H1 (cell line): ENCODE measurements around the gene PCDHB6. TPM values are rescaled to one million over a fixed set of nuclear protein-coding genes. Genes with fewer than 3 reads are reported as not detected.

Source experiments
- CTCF ChIA-PET: fragments of 300-600 bp; sonication (Branson Sonifier 250); formaldehyde crosslinking; loops from one replicate; lab custom pipeline; 2021; ENCODE audit not compliant: partially characterized antibody; lab: Charles Lee
- POLR2A ChIA-PET: fragments of 300-600 bp; sonication (Branson Sonifier 250); formaldehyde crosslinking; loops from one replicate; lab custom pipeline; 2021; ENCODE audit warnings: inconsistent platforms; ENCODE audit not compliant: partially characterized antibody; lab: Charles Lee
- DNase-seq, 2 experiments: peaks; one replicate each; pipeline versions ENCODE4 v3.0.0 to v3.0.0-alpha.2; 2010 to 2022; ENCODE audit warnings: low spot score in 2 of 2, low read depth in 1 of 2, mixed read lengths in 1 of 2
- FAIRE-seq: peaks from 2 replicates; lab custom pipeline; 2011; peaks lifted over from hg19 to GRCh38; lab: Jason Lieb, UNC
- H2AFZ ChIP-seq: 2 replicates; pipeline ENCODE4 v1.8.1; 2012; ENCODE audit warnings: low read length, inconsistent platforms
- H2AK5ac ChIP-seq: 2 replicates; pipeline ENCODE4 v1.6.1; 2013; ENCODE audit warnings: low read depth, low read length
- H2BK120ac ChIP-seq: replicated peaks from 2 replicates; pipeline ENCODE3; 2013; ENCODE audit warnings: low read depth, low read length, inconsistent platforms
- H2BK12ac ChIP-seq: 2 replicates; pipeline ENCODE4 v1.6.1; 2013; ENCODE audit warnings: low read depth, low read length
- H2BK15ac ChIP-seq: 2 replicates; pipeline ENCODE4 v1.6.1; 2013; ENCODE audit warnings: low read length
- H2BK20ac ChIP-seq: 2 replicates; pipeline ENCODE4 v1.6.1; 2013; ENCODE audit warnings: low read length
- H2BK5ac ChIP-seq: 2 replicates; pipeline ENCODE4 v1.6.1; 2013; ENCODE audit warnings: low read depth, low read length
- H3K14ac ChIP-seq: 2 replicates; pipeline ENCODE4 v1.6.1; 2013; ENCODE audit warnings: inconsistent platforms; ENCODE audit not compliant: insufficient read length
- H3K18ac ChIP-seq: 2 replicates; pipeline ENCODE4 v1.6.1; 2013; ENCODE audit warnings: low read length; ENCODE audit errors: extremely low read depth
- H3K23ac ChIP-seq: 2 replicates; pipeline ENCODE4 v1.6.1; 2013; ENCODE audit warnings: inconsistent platforms; ENCODE audit not compliant: insufficient read length
- H3K23me2 ChIP-seq: 2 replicates; pipeline ENCODE4 v1.6.1; 2013; ENCODE audit warnings: low read depth, low read length
- H3K27ac ChIP-seq: 2 replicates; pipeline ENCODE4 v1.6.1; 2011; ENCODE audit warnings: low read depth, low read length, inconsistent platforms
- H3K27me3 ChIP-seq, 4 experiments: replicated peaks in 1 of 4; 1 replicate in 1 of 4; 2 replicates in 3 of 4; pipeline versions ENCODE4 v1.6.1 to v1.8.1; 2011 to 2013; ENCODE audit warnings: low read length in 3 of 4, mild to moderate bottlenecking in 3 of 4, inconsistent platforms in 2 of 4, mixed read lengths in 2 of 4, moderate library complexity in 1 of 4; ENCODE audit not compliant: control insufficient read depth in 3 of 4, insufficient read depth in 3 of 4; ENCODE audit errors: extremely low read depth in 1 of 4
- H3K36me3 ChIP-seq, 4 experiments: 2 replicates each; pipeline versions ENCODE4 v1.6.1 to v1.8.1; 2011 to 2013; ENCODE audit warnings: mild to moderate bottlenecking in 4 of 4, low read length in 3 of 4, moderate library complexity in 2 of 4, control low read depth in 1 of 4, inconsistent platforms in 1 of 4; ENCODE audit not compliant: insufficient read depth in 4 of 4, control insufficient read depth in 2 of 4
- H3K4ac ChIP-seq: replicated peaks from 2 replicates; pipeline ENCODE3; 2013; ENCODE audit warnings: low read length, low read depth, mixed read lengths, inconsistent platforms; ENCODE audit not compliant: insufficient read length
- H3K4me1 ChIP-seq, 4 experiments: replicated peaks in 1 of 4; 1 replicate in 1 of 4; 2 replicates in 3 of 4; pipeline versions ENCODE4 v1.6.1 to v1.8.1; 2011 to 2013; ENCODE audit warnings: low read length in 3 of 4, inconsistent platforms in 2 of 4, mixed read lengths in 1 of 4; ENCODE audit not compliant: insufficient read depth in 4 of 4, control insufficient read depth in 3 of 4
- H3K4me2 ChIP-seq, 2 experiments: 2 replicates each; pipeline versions ENCODE4 v1.6.1 to v1.8.1; 2011 to 2013; ENCODE audit warnings: low read depth in 2 of 2, low read length in 2 of 2, control low read depth in 1 of 2, inconsistent platforms in 1 of 2, mild to moderate bottlenecking in 1 of 2; ENCODE audit not compliant: insufficient read depth in 1 of 2
- H3K4me3 ChIP-seq, 4 experiments: fragments of 200-600, 300-600 bp in 1 of 4; sonication (generic), shearing (Covaris generic), sonication (Bioruptor Twin) in 1 of 4; 2 replicates each; pipeline versions ENCODE4 v1.5.1 to v1.8.1; 2011 to 2016; ENCODE audit warnings: low read length in 4 of 4, low read depth in 3 of 4, control low read depth in 2 of 4, inconsistent platforms in 2 of 4, mild to moderate bottlenecking in 2 of 4, mixed read lengths in 1 of 4, moderate library complexity in 1 of 4; ENCODE audit not compliant: insufficient read depth in 2 of 4; ENCODE audit errors: extremely low read depth in 1 of 4
- H3K56ac ChIP-seq: replicated peaks from 2 replicates; pipeline ENCODE3; 2013; ENCODE audit warnings: low read depth, mild to moderate bottlenecking, mixed read lengths, low read length, inconsistent platforms; ENCODE audit not compliant: insufficient read length
- H3K79me1 ChIP-seq: 2 replicates; pipeline ENCODE4 v1.6.1; 2013; ENCODE audit warnings: low read depth, low read length, control low read depth
- H3K79me2 ChIP-seq, 2 experiments: 2 replicates each; pipeline versions ENCODE4 v1.6.1 to v1.8.1; 2012 to 2013; ENCODE audit warnings: low read length in 2 of 2, mild to moderate bottlenecking in 2 of 2, inconsistent platforms in 1 of 2; ENCODE audit not compliant: insufficient read depth in 2 of 2, control insufficient read depth in 1 of 2
- H3K9ac ChIP-seq, 4 experiments: replicated peaks in 1 of 4; 1 replicate in 1 of 4; 2 replicates in 3 of 4; pipeline versions ENCODE4 v1.6.1 to v1.8.1; 2011 to 2013; ENCODE audit warnings: low read depth in 3 of 4, low read length in 3 of 4, control low read depth in 2 of 4, mild to moderate bottlenecking in 2 of 4, moderate library complexity in 2 of 4, inconsistent platforms in 1 of 4; ENCODE audit errors: extremely low read depth in 1 of 4
- H3K9me3 ChIP-seq, 2 experiments: 2 replicates each; pipeline versions ENCODE4 v1.6.1 to v1.8.1; 2012 to 2013; ENCODE audit warnings: mild to moderate bottlenecking in 2 of 2, moderate library complexity in 2 of 2, control low read depth in 1 of 2, inconsistent platforms in 1 of 2, low read depth in 1 of 2, low read length in 1 of 2, mixed read lengths in 1 of 2; ENCODE audit not compliant: insufficient read depth in 2 of 2
- H4K20me1 ChIP-seq, 2 experiments: replicated peaks in 1 of 2; 2 replicates each; pipeline versions ENCODE3 to v1.8.1; 2011 to 2013; ENCODE audit warnings: inconsistent platforms in 2 of 2, low read length in 2 of 2, mild to moderate bottlenecking in 1 of 2; ENCODE audit not compliant: insufficient read depth in 2 of 2, control insufficient read depth in 1 of 2
- H4K5ac ChIP-seq: 2 replicates; pipeline ENCODE4 v1.6.1; 2013; ENCODE audit warnings: low read length, low read depth, mixed read lengths, inconsistent platforms; ENCODE audit not compliant: insufficient read length
- H4K8ac ChIP-seq: 2 replicates; pipeline ENCODE4 v1.8.0; 2013; ENCODE audit warnings: mild to moderate bottlenecking, moderate library complexity, low read length, inconsistent platforms; ENCODE audit not compliant: insufficient read depth; ENCODE audit errors: extremely low read depth
- H4K91ac ChIP-seq: replicated peaks from 2 replicates; pipeline ENCODE3; 2013; ENCODE audit warnings: low read length, mixed read lengths, inconsistent platforms; ENCODE audit not compliant: insufficient read length
- BACH1 ChIP-seq: IDR thresholded peaks from 2 replicates; pipeline ENCODE4 v1.6.1; 2012; ENCODE audit warnings: low read length, improper control_type of control experiment
- EP300 ChIP-seq, 2 experiments: IDR thresholded peaks; 1 replicate in 1 of 2; 2 replicates in 1 of 2; pipeline ENCODE4 v1.6.1; 2011 to 2012; ENCODE audit warnings: low read depth in 2 of 2, low read length in 2 of 2, mild to moderate bottlenecking in 2 of 2, borderline replicate concordance in 1 of 2, inconsistent platforms in 1 of 2, moderate library complexity in 1 of 2
- GTF2F1 ChIP-seq: IDR thresholded peaks from 2 replicates; pipeline ENCODE4 v1.6.1; 2012; ENCODE audit warnings: low read depth, low read length, improper control_type of control experiment, borderline replicate concordance
- JUN ChIP-seq: IDR thresholded peaks from 2 replicates; pipeline ENCODE4 v1.6.1; 2011; ENCODE audit warnings: low read depth, mild to moderate bottlenecking, improper control_type of control experiment, low read length
- JUND ChIP-seq: IDR thresholded peaks from 2 replicates; pipeline ENCODE4 v1.6.1; 2011; ENCODE audit warnings: mild to moderate bottlenecking, improper control_type of control experiment, low read length
- KDM5A ChIP-seq: fragments of 200-600 bp; IDR thresholded peaks from 2 replicates; pipeline ENCODE4 v1.7.1; 2012; ENCODE audit warnings: mild to moderate bottlenecking, low read length, inconsistent platforms, mixed read lengths
- POLR2A ChIP-seq, 2 experiments: IDR thresholded peaks; 1 replicate in 1 of 2; 2 replicates in 1 of 2; pipeline ENCODE4 v1.6.1; 2011; ENCODE audit warnings: low read depth in 2 of 2, low read length in 2 of 2, mild to moderate bottlenecking in 2 of 2; ENCODE audit errors: control extremely low read depth in 1 of 2
- RAD21 ChIP-seq, 2 experiments: IDR thresholded peaks in 1 of 2; conservative IDR thresholded peaks in 1 of 2; 2 replicates each; pipeline ENCODE4 v1.6.1; 2011; ENCODE audit warnings: low read depth in 2 of 2, low read length in 2 of 2, improper control_type of control experiment in 1 of 2, inconsistent platforms in 1 of 2, mild to moderate bottlenecking in 1 of 2, moderate library complexity in 1 of 2
- RNF2 ChIP-seq: fragments of 200-900, 300-1000 bp; sonication (generic); IDR thresholded peaks from 2 replicates; pipeline ENCODE4 v1.7.1; 2016; ENCODE audit warnings: borderline replicate concordance, low read depth, mild to moderate bottlenecking, antibody characterized with exemption, low read length; ENCODE audit not compliant: poor library complexity, severe bottlenecking; ENCODE audit errors: missing control alignments
- SIRT6 ChIP-seq: IDR thresholded peaks from one replicate; pipeline ENCODE4 v1.7.1; 2012; ENCODE audit warnings: low read length, inconsistent platforms
- WGBS, 2 experiments: shearing (Covaris generic) in 1 of 2; methylation state at CpG; one replicate each; pipeline versions ENCODE4 v1.1.6 to v1.1.7; 2013 to 2015; ENCODE audit warnings: low lambda C conversion rate in 2 of 2, mixed read lengths in 2 of 2, inconsistent platforms in 1 of 2, low coverage in 1 of 2, missing lambda C conversion rate in 1 of 2; ENCODE audit not compliant: insufficient replicate concordance in 2 of 2, insufficient coverage in 1 of 2, insufficient read length in 1 of 2; ENCODE audit errors: extremely low coverage in 1 of 2, missing lambda C conversion rate in 1 of 2; 5-methylcytosine and 5-hydroxymethylcytosine counted together
- polyA plus RNA-seq, 7 experiments: library from polyadenylated mRNA; depleted of rRNA in 3 of 7; stranded (reverse) in 5 of 7; unstranded in 2 of 7; fragments of >200 nt in 5 of 7; fragments of 200-250 nt in 2 of 7; gene quantifications; 1 replicate in 5 of 7; 2 replicates in 1 of 7; 4 replicates in 1 of 7; pipeline versions ENCODE4 v1.2.1 to v1.2.3, GENCODE V29; 2011 to 2013; ENCODE audit warnings: missing spikeins in 2 of 7, mixed read lengths in 2 of 7
- total RNA-seq: library from RNA; stranded (reverse); fragmentation: NEBNext Ultra II Directional; extraction: Animal tissue kit (Norgen Biotek cat#: 25700); gene quantifications from 2 replicates; pipeline ENCODE4 v1.2.1, GENCODE V29; 2021
- TF ChIP-seq, protein P1 (sequence below), 3 experiments: IDR thresholded peaks; 1 replicate in 2 of 3; 2 replicates in 1 of 3; pipeline versions ENCODE4 v1.5.1 to v1.6.1; 2011; ENCODE audit warnings: low read length in 3 of 3, mild to moderate bottlenecking in 3 of 3, inconsistent platforms in 2 of 3, low read depth in 1 of 3, moderate library complexity in 1 of 3; ENCODE audit not compliant: insufficient read depth in 1 of 3; ENCODE audit errors: control extremely low read depth in 1 of 3

Gene PCDHB6
- total and polyA plus RNA-seq, 2 of the 8 experiments (the other 6 are each of a cell fraction or from before 2014, with no cell fraction given) = 0.28 to 0.29 TPM

DNA sequence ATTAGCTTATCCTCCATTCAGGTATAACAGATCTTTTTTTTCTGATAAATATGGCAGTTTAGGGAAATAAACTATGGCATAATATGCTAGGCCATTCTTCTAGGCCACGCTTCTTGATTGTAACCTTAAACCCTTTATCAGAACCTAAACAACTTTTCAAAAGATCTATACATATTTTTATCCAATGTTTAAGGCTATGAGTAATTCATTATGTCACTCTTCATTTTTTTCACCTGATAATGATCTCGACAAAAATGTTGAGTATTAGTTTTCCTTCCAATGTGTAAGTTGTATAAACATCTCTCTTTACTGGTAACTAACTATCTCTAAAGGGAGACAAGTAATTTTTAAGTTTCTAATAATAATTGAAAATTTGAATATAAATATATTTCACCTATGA, 30.6 kb upstream of the PCDHB6 start:
- H2BK12ac ChIP-seq = no peak overlapping the region
- H3K79me1 ChIP-seq = no peaks in the 10 kb centered on the region
- H3K9ac ChIP-seq = no peak overlapping the region
- no peak overlapping the region for H2BK15ac ChIP-seq
- no peak overlapping the region for H3K56ac ChIP-seq
- H3K9me3 ChIP-seq = peaks cover 0 to 2% of the 10 kb centered on the region in 2 experiments; a peak in 1 of 4 replicates
- H3K18ac ChIP-seq = no peak overlapping the region
- no peak overlapping the region for H3K4ac ChIP-seq
- H3K14ac ChIP-seq = no peak overlapping the region
- no peak overlapping the region for H2BK20ac ChIP-seq
- no peak overlapping the region for H4K8ac ChIP-seq
- no peak for FAIRE-seq
- WGBS, 2 experiments = 85% methylated on average over 2 of the region's 2 CpGs; no CpG with 5 or more reads in 1 of the 2 experiments
- CTCF ChIA-PET = interaction anchor here (0.6 to 1.6 kb wide), 5 partner anchors 9 to 68 kb away, joined by 3 to 5 read pairs (median 3); partner anchors contain the start of genes PCDHB2 and PCDHB9
- H2BK5ac ChIP-seq = no peak overlapping the region
- no peak overlapping the region for H3K27ac ChIP-seq
- H3K79me2 ChIP-seq = no peaks in the 10 kb centered on the region
- no peak overlapping the region for H4K5ac ChIP-seq
- no peak overlapping the region for H3K4me3 ChIP-seq
- no peak overlapping the region for H2AK5ac ChIP-seq
- H4K20me1 ChIP-seq = no peaks in the 10 kb centered on the region
- no peak overlapping the region for H4K91ac ChIP-seq
- no peak overlapping the region for H2AFZ ChIP-seq
- H3K36me3 ChIP-seq = no peaks in the 10 kb centered on the region
- H2BK120ac ChIP-seq = no peak overlapping the region
- H3K4me2 ChIP-seq = no peak overlapping the region
- H3K23ac ChIP-seq = no peak overlapping the region
- no peaks in the 10 kb centered on the region for H3K27me3 ChIP-seq
- H3K4me1 ChIP-seq = no peaks in the 10 kb centered on the region
- POLR2A ChIA-PET = interaction anchor here (0.6 to 2.7 kb wide), 2 partner anchors 25 to 132 kb away, joined by 3 to 7 read pairs; partner anchors contain the start of gene PCDHB2
- DNase-seq = no peak
- no peaks in the 10 kb centered on the region for H3K23me2 ChIP-seq
- TF ChIP-seq KDM5A (no peak), RAD21 (IDR thresholded peaks at IDR 0.05 in 1 of 2, conservative IDR thresholded peaks at IDR 0.05 in 1 of 2; ENCODE audit: low read depth in 2 of 2, low read length in 2 of 2) (no peak), BACH1 (no peak), EP300 (IDR thresholded peaks at IDR 0.05; ENCODE audit: borderline replicate concordance in 1 of 2, low read depth in 2 of 2, low read length in 2 of 2) (no peak), RNF2 (no peak), GTF2F1 (no peak), JUN (no peak), POLR2A (IDR thresholded peaks at IDR 0.05; ENCODE audit: control extremely low read depth in 1 of 2, low read depth in 2 of 2, low read length in 2 of 2) (no peak), SIRT6 (no peak), JUND (no peak)
- TF ChIP-seq, protein P1, sequence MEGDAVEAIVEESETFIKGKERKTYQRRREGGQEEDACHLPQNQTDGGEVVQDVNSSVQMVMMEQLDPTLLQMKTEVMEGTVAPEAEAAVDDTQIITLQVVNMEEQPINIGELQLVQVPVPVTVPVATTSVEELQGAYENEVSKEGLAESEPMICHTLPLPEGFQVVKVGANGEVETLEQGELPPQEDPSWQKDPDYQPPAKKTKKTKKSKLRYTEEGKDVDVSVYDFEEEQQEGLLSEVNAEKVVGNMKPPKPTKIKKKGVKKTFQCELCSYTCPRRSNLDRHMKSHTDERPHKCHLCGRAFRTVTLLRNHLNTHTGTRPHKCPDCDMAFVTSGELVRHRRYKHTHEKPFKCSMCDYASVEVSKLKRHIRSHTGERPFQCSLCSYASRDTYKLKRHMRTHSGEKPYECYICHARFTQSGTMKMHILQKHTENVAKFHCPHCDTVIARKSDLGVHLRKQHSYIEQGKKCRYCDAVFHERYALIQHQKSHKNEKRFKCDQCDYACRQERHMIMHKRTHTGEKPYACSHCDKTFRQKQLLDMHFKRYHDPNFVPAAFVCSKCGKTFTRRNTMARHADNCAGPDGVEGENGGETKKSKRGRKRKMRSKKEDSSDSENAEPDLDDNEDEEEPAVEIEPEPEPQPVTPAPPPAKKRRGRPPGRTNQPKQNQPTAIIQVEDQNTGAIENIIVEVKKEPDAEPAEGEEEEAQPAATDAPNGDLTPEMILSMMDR (IDR thresholded peaks at IDR 0.05; ENCODE audit: control extremely low read depth in 1 of 3, insufficient read depth in 1 of 3, low read depth in 1 of 3, low read length in 3 of 3) = no peak
